ENCODE results near the gene ATP8A1. TPM values are rescaled to one million over a fixed set of nuclear protein-coding genes. Genes with fewer than 3 reads are reported as not detected.

Gene ATP8A1
- total RNA-seq, 1 donor from 2014 or later: 13.7 TPM

DNA sequence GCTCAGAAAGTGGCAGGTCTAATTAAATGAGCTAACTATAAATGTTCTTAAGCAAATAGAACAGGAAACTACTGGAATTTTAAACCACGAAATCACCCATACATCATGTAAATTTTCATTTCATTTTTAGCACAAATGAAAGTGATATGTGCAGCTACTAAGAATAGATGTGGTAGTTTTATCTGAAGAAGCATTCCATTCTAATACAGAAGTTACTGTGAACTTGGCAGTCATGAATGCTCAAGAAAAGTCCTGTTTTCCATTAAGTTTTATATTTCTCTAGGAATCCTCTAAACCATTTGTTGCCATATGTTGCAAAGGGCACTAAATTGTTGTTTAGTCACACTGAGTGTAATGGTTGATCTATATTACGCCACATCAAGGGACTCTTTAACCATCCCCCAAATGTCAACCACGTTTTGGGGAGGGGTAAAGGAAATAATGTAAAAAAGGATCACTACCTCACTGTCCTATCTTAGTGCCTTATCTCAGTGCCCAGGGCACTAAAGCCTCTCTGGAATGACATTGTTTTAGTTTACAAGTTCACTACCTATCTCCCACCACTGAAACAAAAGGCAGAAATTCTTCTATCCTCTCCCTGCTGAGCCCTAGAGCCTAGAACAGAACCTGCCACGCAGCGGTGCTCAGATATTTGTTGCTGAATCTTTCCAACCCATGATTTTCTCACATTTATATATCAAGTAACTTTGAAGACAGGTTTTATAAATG is 141.6 kb downstream of the ATP8A1 start:
- Mint-ChIP-seq H3K27ac (no peak overlapping the region), H3K4me1 (ENCODE audit: low read depth) (no peaks in the 10 kb centered on the region), H3K27me3 (peaks cover 2% of the 10 kb centered on the region), H3K4me3 (ENCODE audit: low read depth) (no peak overlapping the region), H3K36me3 (ENCODE audit: insufficient read depth) (no peaks in the 10 kb centered on the region), H3K9me3 (ENCODE audit: low read depth) (no peaks in the 10 kb centered on the region)
- DNase-seq (ENCODE audit: low spot score, unreplicated experiment): no peak
- TF ChIP-seq, protein P1, sequence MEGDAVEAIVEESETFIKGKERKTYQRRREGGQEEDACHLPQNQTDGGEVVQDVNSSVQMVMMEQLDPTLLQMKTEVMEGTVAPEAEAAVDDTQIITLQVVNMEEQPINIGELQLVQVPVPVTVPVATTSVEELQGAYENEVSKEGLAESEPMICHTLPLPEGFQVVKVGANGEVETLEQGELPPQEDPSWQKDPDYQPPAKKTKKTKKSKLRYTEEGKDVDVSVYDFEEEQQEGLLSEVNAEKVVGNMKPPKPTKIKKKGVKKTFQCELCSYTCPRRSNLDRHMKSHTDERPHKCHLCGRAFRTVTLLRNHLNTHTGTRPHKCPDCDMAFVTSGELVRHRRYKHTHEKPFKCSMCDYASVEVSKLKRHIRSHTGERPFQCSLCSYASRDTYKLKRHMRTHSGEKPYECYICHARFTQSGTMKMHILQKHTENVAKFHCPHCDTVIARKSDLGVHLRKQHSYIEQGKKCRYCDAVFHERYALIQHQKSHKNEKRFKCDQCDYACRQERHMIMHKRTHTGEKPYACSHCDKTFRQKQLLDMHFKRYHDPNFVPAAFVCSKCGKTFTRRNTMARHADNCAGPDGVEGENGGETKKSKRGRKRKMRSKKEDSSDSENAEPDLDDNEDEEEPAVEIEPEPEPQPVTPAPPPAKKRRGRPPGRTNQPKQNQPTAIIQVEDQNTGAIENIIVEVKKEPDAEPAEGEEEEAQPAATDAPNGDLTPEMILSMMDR (IDR thresholded peaks at IDR 0.05; ENCODE audit: unreplicated experiment): no peak

DNA sequence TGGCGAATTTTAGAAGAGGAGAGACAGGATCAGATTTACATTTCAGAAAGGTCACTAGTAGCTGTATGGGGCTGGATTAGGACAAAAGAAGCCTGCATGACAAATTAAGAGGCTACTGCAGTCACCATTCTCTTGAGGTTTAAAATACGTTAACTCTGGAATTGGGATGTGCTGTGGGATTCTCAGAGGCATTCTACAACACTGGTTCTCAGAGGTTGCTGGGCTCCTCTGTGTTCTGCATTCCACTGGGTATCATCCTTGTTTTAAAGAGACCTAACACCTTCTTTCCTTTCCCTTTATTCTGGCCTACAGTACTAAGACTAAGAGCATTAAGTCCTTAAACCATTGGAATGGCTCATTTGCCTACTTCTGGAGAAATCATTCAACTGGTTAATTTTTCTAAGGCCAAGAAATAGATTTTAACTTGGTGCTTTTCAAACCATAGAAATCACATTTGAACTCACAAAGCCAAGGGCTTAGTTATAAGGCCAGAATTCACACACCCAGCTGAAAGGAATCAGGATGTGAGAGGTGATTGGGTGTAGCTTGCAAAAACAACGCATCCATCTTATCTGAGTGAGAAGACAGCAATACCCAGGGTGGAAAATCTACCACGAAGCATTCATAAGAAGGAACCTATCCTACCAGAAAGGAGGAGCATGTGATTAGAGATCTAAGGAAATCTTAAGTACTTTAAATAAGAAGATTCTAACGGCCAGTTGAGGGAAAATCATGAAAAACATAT is 143.0 kb downstream of the ATP8A1 start:
- Mint-ChIP-seq H3K36me3 (ENCODE audit: insufficient read depth) (no peaks in the 10 kb centered on the region), H3K9me3 (ENCODE audit: low read depth) (no peaks in the 10 kb centered on the region), H3K4me1 (ENCODE audit: low read depth) (no peaks in the 10 kb centered on the region), H3K4me3 (ENCODE audit: low read depth) (no peak overlapping the region), H3K27me3 (peaks cover 2% of the 10 kb centered on the region), H3K27ac (no peak overlapping the region)
- no peak for DNase-seq (ENCODE audit: low spot score, unreplicated experiment)
- TF ChIP-seq, protein P1 (IDR thresholded peaks at IDR 0.05; ENCODE audit: unreplicated experiment): no peak

DNA sequence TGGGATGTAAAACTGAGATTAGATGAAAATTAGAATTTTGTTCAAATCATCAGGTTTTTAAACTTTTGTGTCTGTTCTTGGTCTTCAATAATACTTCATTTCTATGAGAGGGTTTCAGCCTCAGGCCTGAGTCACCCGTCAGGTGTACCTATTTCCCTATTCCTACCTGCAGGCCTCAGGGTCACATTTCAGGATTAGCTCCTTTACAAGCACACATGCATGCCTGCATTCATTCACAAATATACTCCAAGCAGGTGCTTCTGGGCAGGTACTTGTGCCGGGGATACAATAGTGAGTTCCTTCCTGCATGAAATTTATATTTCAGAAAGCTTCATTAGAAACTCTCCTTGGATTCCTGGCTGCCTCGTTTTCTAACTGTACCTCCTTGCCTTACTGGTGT is 144.7 kb downstream of the ATP8A1 start:
- Mint-ChIP-seq H3K9me3 (ENCODE audit: low read depth) (no peaks in the 10 kb centered on the region), H3K36me3 (ENCODE audit: insufficient read depth) (peaks cover 1% of the 10 kb centered on the region), H3K27ac (no peak overlapping the region), H3K27me3 (peaks cover 2% of the 10 kb centered on the region), H3K4me3 (ENCODE audit: low read depth) (no peak overlapping the region), H3K4me1 (ENCODE audit: low read depth) (no peaks in the 10 kb centered on the region)
- TF ChIP-seq, protein P1 (IDR thresholded peaks at IDR 0.05; ENCODE audit: unreplicated experiment): no peak
- no peak for DNase-seq (ENCODE audit: low spot score, unreplicated experiment)

DNA sequence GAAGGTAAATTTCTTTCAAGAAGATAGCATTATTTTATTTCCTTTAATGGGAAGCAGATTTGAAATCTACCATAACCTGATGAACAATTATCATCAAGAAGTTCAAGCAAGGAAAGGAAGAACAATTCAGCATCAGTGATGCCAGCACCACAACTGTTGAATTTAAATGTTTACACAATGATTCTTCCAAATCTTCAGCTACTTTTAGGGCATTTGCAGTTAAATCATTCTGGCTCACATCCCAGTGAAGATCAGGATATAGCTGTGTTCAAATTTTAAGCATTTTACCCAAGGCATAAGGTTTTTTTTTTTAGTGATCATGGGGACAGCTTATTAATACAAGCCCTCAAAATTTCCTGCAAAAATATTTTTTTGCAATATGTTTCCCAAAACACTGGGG is 146.7 kb downstream of the ATP8A1 start:
- TF ChIP-seq, protein P1 (IDR thresholded peaks at IDR 0.05; ENCODE audit: unreplicated experiment): no peak
- Mint-ChIP-seq H3K9me3 (ENCODE audit: low read depth) (no peaks in the 10 kb centered on the region), H3K27me3 (peaks cover 2% of the 10 kb centered on the region), H3K4me3 (ENCODE audit: low read depth) (no peak overlapping the region), H3K36me3 (ENCODE audit: insufficient read depth) (peaks cover 1% of the 10 kb centered on the region), H3K4me1 (ENCODE audit: low read depth) (no peaks in the 10 kb centered on the region), H3K27ac (no peak overlapping the region)
- DNase-seq (ENCODE audit: low spot score, unreplicated experiment): no peak

DNA sequence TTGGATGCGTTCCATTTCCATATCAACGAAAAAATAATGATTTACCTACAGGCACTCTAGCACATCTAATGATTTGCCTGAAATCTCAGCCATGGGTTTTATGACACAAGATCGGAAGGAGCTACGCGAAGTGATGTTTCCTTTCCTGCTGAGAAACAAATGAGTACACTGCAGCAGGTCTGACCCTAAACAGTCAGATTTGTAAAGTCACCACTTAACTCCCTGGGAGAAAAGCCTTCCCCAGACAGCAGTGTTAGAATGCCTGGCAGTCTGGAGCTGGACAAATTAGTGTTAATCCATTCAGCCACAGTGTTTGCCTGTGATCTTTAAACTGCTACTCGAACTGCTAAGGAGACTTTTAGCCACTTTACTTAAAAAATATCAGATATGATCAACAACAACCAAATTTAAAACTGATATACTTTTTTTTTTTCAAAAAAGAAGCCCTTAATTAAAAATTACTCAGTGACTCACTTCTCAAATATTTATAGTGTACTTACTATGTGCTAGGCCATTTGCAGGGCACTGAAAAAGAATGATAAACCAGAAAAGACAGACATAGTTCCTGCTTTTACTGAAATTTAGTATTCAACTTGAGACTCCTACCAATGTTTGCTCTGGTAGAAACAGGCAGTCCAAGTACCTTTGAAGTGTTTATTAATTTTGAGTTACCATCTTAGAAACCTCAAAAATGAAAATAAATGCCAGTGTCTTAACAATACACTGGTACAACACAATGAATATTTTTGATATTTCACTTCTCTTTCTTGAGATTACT is 155.1 kb downstream of the ATP8A1 start:
- H3K27ac Mint-ChIP-seq: peak overlapping the region; percentile 8
- no peaks in the 10 kb centered on the region for H3K9me3 Mint-ChIP-seq (ENCODE audit: low read depth)
- no peak overlapping the region for H3K4me3 Mint-ChIP-seq (ENCODE audit: low read depth)
- no peaks in the 10 kb centered on the region for H3K36me3 Mint-ChIP-seq (ENCODE audit: insufficient read depth)
- DNase-seq (ENCODE audit: low spot score, unreplicated experiment): no peak
- peaks cover 5% of the 10 kb centered on the region for H3K4me1 Mint-ChIP-seq (ENCODE audit: low read depth)
- TF ChIP-seq, protein P1 (IDR thresholded peaks at IDR 0.05; ENCODE audit: unreplicated experiment): no peak
- no peaks in the 10 kb centered on the region for H3K27me3 Mint-ChIP-seq
